Neuron (in vitro differentiated cells): ENCODE data around the gene CCND1.
"Not testable (repeated sequence)": the region's sequence is repeated elsewhere in the genome, so short reads cannot be mapped to it uniquely, and the experiment has no call there.

Experiments
- H2AFZ ChIP-seq: one replicate; pipeline ENCODE4 v1.6.1; 2013; ENCODE audit warnings: low read depth, mild to moderate bottlenecking, inconsistent platforms, low read length, moderate library complexity
- H3K27me3 ChIP-seq: one replicate; pipeline ENCODE4 v1.6.1; 2013; ENCODE audit warnings: low read length; ENCODE audit not compliant: insufficient read depth
- H3K36me3 ChIP-seq: one replicate; pipeline ENCODE4 v1.6.1; 2013; ENCODE audit warnings: low read length; ENCODE audit not compliant: insufficient read depth
- H3K4me1 ChIP-seq: one replicate; pipeline ENCODE4 v1.6.1; 2013; ENCODE audit warnings: low read length; ENCODE audit not compliant: insufficient read depth
- H3K4me3 ChIP-seq: 2 replicates; pipeline ENCODE4 v1.5.1; 2013; ENCODE audit warnings: mild to moderate bottlenecking, low read length, moderate library complexity
- H3K9me3 ChIP-seq: one replicate; pipeline ENCODE4 v1.6.1; 2013; ENCODE audit warnings: low read length

CCND1 gene

GRCh38 chr11:69605737-69606526 lies 35.0 kb upstream of the CCND1 start:
- H3K36me3 ChIP-seq, result no peaks in the 10 kb centered on the region
- peaks cover 15% of the 10 kb centered on the region for H3K4me1 ChIP-seq
- no peak overlapping the region for H2AFZ ChIP-seq
- H3K4me3 ChIP-seq, result no peak overlapping the region
- H3K27me3 ChIP-seq, result no peaks in the 10 kb centered on the region
- no peaks in the 10 kb centered on the region for H3K9me3 ChIP-seq

DNA sequence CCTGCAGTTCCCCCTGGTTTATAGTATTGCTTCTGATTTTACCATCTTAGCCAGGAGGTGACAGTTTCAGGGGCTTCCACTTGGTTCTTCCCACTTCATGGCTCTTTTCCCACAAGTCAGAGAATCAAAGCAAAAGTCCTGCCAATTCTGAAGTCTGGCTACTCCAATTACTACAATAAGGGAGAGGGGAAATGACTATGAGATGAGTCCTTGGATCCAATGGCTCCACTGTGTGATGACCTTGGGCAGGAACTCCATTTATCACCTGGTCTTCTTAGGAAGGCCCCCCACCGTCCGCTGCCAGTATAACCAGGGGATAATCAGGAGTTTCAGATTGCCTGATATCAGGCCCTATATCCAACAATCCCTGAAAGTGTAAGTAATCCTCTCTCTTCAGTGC lies 31.6 kb upstream of the CCND1 start:
- Histone ChIP-seq H3K4me3 (no peak overlapping the region), H3K27me3 (no peaks in the 10 kb centered on the region), H3K9me3 (no peaks in the 10 kb centered on the region), H2AFZ (no peak overlapping the region), H3K36me3 (no peaks in the 10 kb centered on the region), H3K4me1 (no peaks in the 10 kb centered on the region)

GRCh38 chr11:69611548-69612526 lies 29.1 kb upstream of the CCND1 start:
- H3K9me3 ChIP-seq, result no peaks in the 10 kb centered on the region
- H3K4me3 ChIP-seq, result no peak overlapping the region
- H2AFZ ChIP-seq, result no peak overlapping the region
- no peaks in the 10 kb centered on the region for H3K36me3 ChIP-seq
- no peaks in the 10 kb centered on the region for H3K27me3 ChIP-seq
- no peaks in the 10 kb centered on the region for H3K4me1 ChIP-seq

GRCh38 chr11:69613594-69613993 lies 27.4 kb upstream of the CCND1 start:
- no peak overlapping the region for H2AFZ ChIP-seq
- H3K4me3 ChIP-seq, result no peak overlapping the region
- H3K4me1 ChIP-seq, result no peaks in the 10 kb centered on the region
- H3K9me3 ChIP-seq, result no peaks in the 10 kb centered on the region
- no peaks in the 10 kb centered on the region for H3K27me3 ChIP-seq
- no peaks in the 10 kb centered on the region for H3K36me3 ChIP-seq

DNA sequence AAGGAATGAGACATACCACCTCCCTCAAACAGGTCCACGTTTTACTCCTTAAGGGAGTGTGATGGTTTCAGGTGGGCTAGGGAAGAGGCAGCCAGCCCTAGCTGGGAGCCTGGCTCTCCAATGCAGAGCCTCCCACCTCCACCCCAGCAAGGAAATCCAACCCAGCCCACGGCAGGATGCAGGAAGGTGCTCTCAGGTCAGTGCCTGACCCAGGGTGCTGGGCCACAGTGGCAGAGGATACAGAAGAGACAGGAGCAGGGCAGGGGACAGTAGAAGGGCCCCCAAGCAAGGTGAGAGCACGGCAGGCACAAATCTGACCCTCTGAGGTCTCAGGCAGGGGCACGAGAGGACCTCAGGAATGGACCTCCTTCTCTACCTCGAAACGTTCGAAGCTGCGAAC lies 26.9 kb upstream of the CCND1 start:
- Histone ChIP-seq H3K9me3 (no peaks in the 10 kb centered on the region), H3K27me3 (no peaks in the 10 kb centered on the region), H2AFZ (no peak overlapping the region), H3K36me3 (no peaks in the 10 kb centered on the region), H3K4me3 (no peak overlapping the region), H3K4me1 (no peaks in the 10 kb centered on the region)

GRCh38 chr11:69615545-69616278 lies 25.2 kb upstream of the CCND1 start:
- no peak overlapping the region for H2AFZ ChIP-seq
- H3K27me3 ChIP-seq, result no peaks in the 10 kb centered on the region
- no peaks in the 10 kb centered on the region for H3K9me3 ChIP-seq
- H3K4me1 ChIP-seq, result no peaks in the 10 kb centered on the region
- no peaks in the 10 kb centered on the region for H3K36me3 ChIP-seq
- no peak overlapping the region for H3K4me3 ChIP-seq

GRCh38 chr11:69617220-69617619 lies 23.7 kb upstream of the CCND1 start:
- H2AFZ ChIP-seq, result no peak overlapping the region
- H3K4me1 ChIP-seq, result no peaks in the 10 kb centered on the region
- no peaks in the 10 kb centered on the region for H3K27me3 ChIP-seq
- H3K9me3 ChIP-seq, result no peaks in the 10 kb centered on the region
- H3K4me3 ChIP-seq, result no peak overlapping the region
- no peaks in the 10 kb centered on the region for H3K36me3 ChIP-seq

- no peaks in the 10 kb centered on the region for H3K4me1 ChIP-seq
- H3K4me3 ChIP-seq, result no peak overlapping the region
- H2AFZ ChIP-seq, result no peak overlapping the region
- no peaks in the 10 kb centered on the region for H3K27me3 ChIP-seq
- no peaks in the 10 kb centered on the region for H3K9me3 ChIP-seq
- no peaks in the 10 kb centered on the region for H3K36me3 ChIP-seq
Observed at GRCh38 chr11:69617682-69618081, 23.3 kb upstream of the CCND1 start.

GRCh38 chr11:69618237-69618636 lies 22.7 kb upstream of the CCND1 start:
- Histone ChIP-seq H3K4me1 (no peaks in the 10 kb centered on the region), H3K27me3 (no peaks in the 10 kb centered on the region), H2AFZ (no peak overlapping the region), H3K4me3 (no peak overlapping the region), H3K9me3 (no peaks in the 10 kb centered on the region), H3K36me3 (no peaks in the 10 kb centered on the region)

- Histone ChIP-seq H3K9me3 (no peaks in the 10 kb centered on the region), H2AFZ (no peak overlapping the region), H3K4me1 (no peaks in the 10 kb centered on the region), H3K27me3 (no peaks in the 10 kb centered on the region), H3K36me3 (no peaks in the 10 kb centered on the region), H3K4me3 (no peak overlapping the region)
Observed at GRCh38 chr11:69620683-69621290, 20.2 kb upstream of the CCND1 start.

DNA sequence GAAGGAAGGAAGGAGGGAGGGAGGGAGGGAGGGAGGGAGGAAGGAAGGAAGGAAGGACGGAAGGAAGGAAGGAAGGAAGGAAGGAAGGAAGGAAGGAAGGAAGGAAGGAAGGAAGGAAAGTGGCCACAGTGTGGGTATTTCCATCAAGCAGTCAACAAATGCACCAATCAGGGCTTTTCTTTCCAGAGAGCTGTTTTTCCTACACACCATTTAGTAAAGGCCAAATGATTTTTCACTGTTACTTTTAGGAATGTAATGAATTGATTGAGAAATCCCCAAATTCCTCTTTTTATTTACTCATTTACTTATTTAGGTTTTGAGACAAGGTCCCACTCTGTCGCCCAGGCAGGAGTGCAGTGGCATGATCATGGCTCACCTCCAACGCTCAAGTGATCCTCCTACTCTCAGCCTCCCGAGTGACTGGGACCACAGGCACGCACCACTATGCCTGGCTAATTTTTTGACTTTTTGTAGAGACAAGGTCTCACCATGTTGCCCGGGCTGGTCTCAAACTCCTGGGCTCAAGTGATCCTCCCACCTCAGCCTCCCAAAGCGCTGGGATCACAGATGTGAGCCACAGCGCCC lies 18.8 kb upstream of the CCND1 start:
- not testable (repeated sequence) for H3K36me3 ChIP-seq, H3K9me3 ChIP-seq, H3K4me1 ChIP-seq, H3K4me3 ChIP-seq, H2AFZ ChIP-seq, H3K27me3 ChIP-seq

- Histone ChIP-seq H3K9me3 (peaks cover 3% of the 10 kb centered on the region), H3K36me3 (no peaks in the 10 kb centered on the region), H2AFZ (no peak overlapping the region), H3K4me3 (no peak overlapping the region), H3K4me1 (no peaks in the 10 kb centered on the region), H3K27me3 (no peaks in the 10 kb centered on the region)
Observed at GRCh38 chr11:69624293-69624692, 16.7 kb upstream of the CCND1 start.
